22Rv1 (cell line): ENCODE measurements around the gene NUMA1.

Source experiments
- H3K27ac ChIP-seq: fragments of 450-650 bp; 2 replicates; pipeline ENCODE4 v1.5.1; 2017
- CTCF ChIP-seq: fragments of 450-650 bp; IDR thresholded peaks from 2 replicates; pipeline ENCODE4 v1.5.1; 2017; ENCODE audit warnings: mild to moderate bottlenecking
- ZFX ChIP-seq: fragments of 450-650 bp; IDR thresholded peaks from 2 replicates; pipeline ENCODE4 v1.6.1; 2017; ENCODE audit warnings: antibody characterized with exemption, borderline replicate concordance

Gene NUMA1

GRCh38 chr11:72102162-72102561 is 21.8 kb upstream of the NUMA1 start:
- H3K27ac ChIP-seq: peak overlapping the region; percentile 82
- TF ChIP-seq ZFX (no peak), CTCF (no peak)

- no peak overlapping the region for H3K27ac ChIP-seq
- TF ChIP-seq ZFX (no peak), CTCF (no peak)
These were observed 20.1 kb upstream of the NUMA1 start for GRCh38 chr11:72100462-72100861.

GRCh38 chr11:72100009-72100408 is 19.7 kb upstream of the NUMA1 start:
- TF ChIP-seq ZFX: no peak
- no peak for TF ChIP-seq CTCF
- H3K27ac ChIP-seq: no peak overlapping the region

- TF ChIP-seq ZFX (no peak), CTCF (no peak)
- H3K27ac ChIP-seq: no peak overlapping the region
These were observed 18.4 kb upstream of the NUMA1 start for GRCh38 chr11:72098741-72099140.

GRCh38 chr11:72091292-72091691 is 10.9 kb upstream of the NUMA1 start:
- TF ChIP-seq CTCF (peak; percentile 87), ZFX (no peak)

GRCh38 chr11:72088076-72088808 is 7.9 kb upstream of the NUMA1 start:
- TF ChIP-seq ZFX (no peak), CTCF (no peak)
- H3K27ac ChIP-seq: no peak overlapping the region

More at GRCh38 chr11:72091292-72091691, 10.9 kb upstream of the NUMA1 start:
- H3K27ac ChIP-seq: peak overlapping the region; percentile 23

GRCh38 chr11:72085621-72086351 is 5.4 kb upstream of the NUMA1 start:
- no peak for TF ChIP-seq ZFX
- no peak for TF ChIP-seq CTCF
- peak overlapping the region; percentile 20; the same call in 1 of the 2 replicates for H3K27ac ChIP-seq
